C4-2B (cell line): ENCODE data around the gene PCDHB10.
"Not testable (repeated sequence)": the region's sequence is repeated elsewhere in the genome, so short reads cannot be mapped to it uniquely, and the experiment has no call there.

Experiments used
- CTCF ChIP-seq: fragments of 450-650 bp; conservative IDR thresholded peaks from 2 replicates; pipeline ENCODE4 v1.5.1; 2017; ENCODE audit warnings: mild to moderate bottlenecking
- ZFX ChIP-seq: fragments of 450-650 bp; IDR thresholded peaks from 2 replicates; pipeline ENCODE4 v1.6.1; 2017

DNA sequence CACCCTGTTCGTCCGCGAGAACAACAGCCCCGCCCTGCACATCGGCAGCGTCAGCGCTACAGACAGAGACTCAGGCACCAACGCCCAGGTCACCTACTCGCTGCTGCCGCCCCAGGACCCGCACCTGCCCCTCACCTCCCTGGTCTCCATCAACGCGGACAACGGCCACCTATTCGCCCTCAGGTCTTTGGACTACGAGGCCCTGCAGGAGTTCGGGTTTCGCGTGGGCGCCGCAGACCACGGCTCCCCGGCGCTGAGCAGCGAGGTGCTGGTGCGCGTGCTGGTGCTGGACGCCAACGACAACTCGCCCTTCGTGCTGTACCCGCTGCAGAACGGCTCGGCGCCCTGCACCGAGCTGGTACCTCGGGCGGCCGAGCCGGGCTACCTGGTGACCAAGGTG is 43.8 kb downstream of the PCDHB10 start:
- not testable (repeated sequence) for TF ChIP-seq CTCF, ZFX
